Activated CD4-positive, alpha-beta T cell treated with anti-CD3 and anti-CD28 coated beads, Interleukin-2, amount 50 U/mL, for 16 hours (primary cell): ENCODE measurements around the gene CRB3.
"Not testable (repeated sequence)": the region's sequence is repeated elsewhere in the genome, so short reads cannot be mapped to it uniquely, and the experiment has no call there.

Source experiments
- DNase-seq: peaks from one replicate; pipeline ENCODE4 v3.0.0-alpha.2; 2020

Gene CRB3, protein sequence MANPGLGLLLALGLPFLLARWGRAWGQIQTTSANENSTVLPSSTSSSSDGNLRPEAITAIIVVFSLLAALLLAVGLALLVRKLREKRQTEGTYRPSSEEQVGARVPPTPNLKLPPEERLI

DNA sequence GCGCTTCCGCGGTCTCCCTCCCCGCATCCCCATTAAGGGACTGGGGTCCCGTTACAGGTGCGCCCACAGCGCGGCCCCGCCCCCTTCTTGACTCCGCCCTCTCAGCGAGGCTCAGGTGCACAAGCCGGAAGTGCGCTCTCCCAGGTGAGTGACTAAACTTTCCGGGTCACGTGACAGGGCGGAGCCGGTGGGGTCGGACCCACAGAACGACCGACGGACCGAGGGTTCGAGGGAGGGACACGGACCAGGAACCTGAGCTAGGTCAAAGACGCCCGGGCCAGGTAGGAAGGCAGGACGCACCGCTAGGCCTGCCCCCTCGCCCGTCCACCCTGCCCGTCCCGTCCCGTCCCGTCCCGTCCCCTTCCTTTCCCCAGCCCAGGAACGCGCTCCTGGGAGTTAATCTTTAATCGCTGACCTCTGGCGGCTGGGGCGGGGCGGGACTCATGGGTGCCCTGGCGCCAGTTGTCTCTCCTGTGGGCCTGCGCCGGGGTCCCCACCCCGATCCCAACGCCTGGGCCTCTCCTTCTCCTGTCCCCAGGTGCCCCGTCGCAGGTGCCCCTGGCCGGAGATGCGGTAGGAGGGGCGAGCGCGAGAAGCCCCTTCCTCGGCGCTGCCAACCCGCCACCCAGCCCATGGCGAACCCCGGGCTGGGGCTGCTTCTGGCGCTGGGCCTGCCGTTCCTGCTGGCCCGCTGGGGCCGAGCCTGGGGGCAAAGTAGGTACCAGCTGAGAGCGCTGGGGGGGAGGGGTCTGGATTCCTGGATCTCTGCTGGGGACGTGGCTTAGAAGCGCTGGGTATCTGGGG is at the start of gene CRB3:
TSS of gene CRB3 (plus strand) at position 202 of the 804 bp plus-strand sequence. CDS start at position 633, 431 bp downstream.
- no peak for DNase-seq

DNA sequence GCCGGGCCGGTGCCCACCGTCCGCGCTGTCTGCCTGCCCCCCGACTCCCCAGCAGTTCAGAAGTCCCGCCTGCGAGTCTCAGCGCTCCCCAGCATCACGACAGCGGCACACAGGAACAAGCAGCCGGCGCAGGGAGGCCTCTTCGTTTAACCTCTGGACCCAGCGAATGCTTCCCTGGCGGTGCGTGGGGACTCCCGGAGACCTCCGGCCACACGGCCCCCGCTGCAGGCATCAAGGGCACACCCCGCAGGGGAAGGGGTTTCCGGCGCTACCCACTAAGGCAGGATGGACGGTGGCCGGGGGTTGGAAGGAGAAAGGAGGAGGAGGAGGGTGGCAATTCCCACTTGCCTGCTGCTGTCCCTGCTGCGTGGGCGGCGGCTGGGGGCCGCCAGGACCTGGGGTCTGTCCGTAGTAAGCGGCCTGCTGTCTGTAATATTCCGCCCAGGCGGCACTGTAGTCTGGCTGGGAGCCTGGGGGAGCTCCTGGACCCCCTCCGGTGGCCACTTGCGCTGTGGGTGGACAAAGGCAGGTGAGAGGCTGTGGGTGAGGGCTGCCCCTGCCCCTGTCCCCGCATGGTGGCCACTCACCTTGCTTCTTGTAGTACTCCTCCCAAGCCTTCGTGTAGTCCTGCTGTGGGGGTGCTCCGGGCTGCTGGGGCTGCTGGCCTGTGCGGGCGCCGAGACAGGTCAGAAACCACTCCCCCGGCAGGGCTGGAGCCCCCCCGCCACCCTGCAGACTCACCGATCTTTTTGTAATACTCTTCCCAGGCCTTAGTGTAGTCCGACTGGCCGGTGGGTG is 49.1 kb upstream of the CRB3 start:
- DNase-seq, result no peak

DNA sequence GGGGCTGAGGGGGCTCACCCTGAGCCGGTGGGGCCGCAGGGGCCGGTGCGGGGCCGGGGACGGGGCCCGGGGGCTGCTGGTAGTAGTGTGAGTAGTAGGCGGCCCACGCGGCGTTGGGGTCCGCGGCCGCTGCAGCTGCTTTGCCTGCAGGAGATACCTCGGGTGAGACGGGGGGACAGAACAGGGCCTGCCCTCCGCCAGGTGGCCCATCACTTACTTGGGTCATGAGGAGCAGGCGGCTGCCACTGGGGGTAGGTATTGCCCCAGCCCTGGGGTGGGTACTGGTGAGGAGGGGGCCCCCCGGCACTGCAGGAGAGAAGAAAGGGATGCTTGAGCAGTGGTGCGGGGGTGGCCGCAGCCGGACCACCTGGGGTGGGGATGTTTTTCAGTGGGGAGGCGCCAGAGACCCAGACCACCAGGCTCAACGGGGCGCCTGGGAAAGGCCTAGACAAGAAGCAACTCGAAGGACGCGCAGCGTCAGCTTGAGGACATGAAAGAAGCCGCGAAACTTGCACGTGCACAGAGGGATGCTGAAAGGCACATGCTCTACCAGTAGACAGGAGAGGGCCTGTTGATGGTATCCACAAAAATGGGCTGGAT is 48.4 kb upstream of the CRB3 start:
- no peak for DNase-seq

GRCh38 chr19:6416658-6417405 is 47.2 kb upstream of the CRB3 start:
- DNase-seq, result no peak

GRCh38 chr19:6417713-6418561 is 46.1 kb upstream of the CRB3 start:
- no peak for DNase-seq

GRCh38 chr19:6418562-6418932 is 45.5 kb upstream of the CRB3 start:
- DNase-seq, result no peak

GRCh38 chr19:6421075-6422014 is 42.7 kb upstream of the CRB3 start:
- no peak for DNase-seq

DNA sequence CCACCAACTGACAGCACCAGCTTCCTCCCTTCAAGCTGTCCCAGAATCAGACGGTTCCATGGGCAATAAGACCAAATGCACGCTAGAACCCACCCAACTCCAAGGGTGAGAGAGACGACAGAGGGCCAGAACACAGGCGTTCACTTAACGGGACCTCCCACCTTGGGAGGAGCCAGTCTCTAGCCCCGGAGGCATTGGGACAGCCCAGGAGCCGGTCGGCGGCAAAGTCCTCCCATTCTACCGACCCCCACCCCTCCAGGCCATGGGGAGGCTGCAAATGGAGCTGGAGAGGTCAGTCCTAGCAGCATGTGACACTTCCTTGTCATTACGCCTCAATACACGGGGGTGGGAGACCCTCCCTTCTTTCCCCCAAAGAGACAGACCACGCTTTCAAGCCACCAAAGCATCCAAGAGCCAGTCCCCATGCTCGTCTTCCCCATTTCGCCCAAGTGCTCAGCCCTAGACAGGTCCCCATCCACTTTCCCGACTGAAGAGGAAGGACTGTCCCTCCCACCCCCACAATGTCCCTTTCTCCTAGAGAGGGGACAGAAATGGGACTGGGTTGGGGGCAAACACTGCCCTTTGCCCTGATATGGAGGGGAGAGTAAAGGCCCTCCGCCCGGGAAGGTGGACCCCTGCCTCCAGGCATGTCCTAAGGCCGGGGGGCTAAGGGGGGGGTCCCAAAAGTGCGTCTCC is 40.4 kb upstream of the CRB3 start:
- DNase-seq, result peak; percentile 51

DNA sequence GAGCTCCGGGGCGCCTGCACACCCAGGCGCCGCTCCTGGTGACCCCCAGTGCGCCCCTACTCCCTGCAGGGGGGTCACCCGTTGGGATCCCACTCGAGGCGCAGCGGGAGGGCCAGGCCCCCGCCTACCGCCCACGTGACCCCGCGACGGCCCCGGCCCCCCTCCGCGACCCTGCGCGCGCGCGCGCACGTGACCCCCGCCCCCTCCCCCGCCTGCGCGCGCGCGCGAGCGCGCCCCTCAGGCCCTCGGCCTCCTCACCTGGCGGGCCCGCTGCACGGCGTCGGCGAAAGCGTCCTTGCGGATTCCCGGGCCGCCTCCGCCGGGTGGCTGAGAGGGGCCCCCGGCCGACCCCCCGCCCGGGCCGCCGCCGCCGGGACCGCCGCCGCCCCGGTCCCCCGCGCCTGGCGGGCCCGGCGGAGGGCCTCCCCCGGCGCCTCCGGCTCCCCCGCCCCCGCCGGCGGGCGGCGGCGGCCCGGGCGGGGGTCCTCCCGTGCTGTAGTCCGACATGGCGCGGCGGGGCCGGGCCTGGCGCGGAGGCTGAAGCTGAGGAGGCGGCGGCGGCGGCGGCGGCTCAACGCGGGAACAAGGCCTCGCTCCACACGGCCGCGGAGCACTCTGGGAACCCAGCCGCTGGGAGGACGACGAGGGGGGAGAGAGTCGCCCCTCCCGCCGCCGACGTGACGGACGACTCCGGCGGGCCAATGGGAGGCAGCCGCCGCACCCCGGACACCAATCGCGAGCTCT is 39.7 kb upstream of the CRB3 start, which contains the start of gene KHSRP:
TSS of gene KHSRP (minus strand) at position 617 of the 744 bp plus-strand sequence. CDS start at position 507, 110 bp downstream.
- DNase-seq, result no peak

DNA sequence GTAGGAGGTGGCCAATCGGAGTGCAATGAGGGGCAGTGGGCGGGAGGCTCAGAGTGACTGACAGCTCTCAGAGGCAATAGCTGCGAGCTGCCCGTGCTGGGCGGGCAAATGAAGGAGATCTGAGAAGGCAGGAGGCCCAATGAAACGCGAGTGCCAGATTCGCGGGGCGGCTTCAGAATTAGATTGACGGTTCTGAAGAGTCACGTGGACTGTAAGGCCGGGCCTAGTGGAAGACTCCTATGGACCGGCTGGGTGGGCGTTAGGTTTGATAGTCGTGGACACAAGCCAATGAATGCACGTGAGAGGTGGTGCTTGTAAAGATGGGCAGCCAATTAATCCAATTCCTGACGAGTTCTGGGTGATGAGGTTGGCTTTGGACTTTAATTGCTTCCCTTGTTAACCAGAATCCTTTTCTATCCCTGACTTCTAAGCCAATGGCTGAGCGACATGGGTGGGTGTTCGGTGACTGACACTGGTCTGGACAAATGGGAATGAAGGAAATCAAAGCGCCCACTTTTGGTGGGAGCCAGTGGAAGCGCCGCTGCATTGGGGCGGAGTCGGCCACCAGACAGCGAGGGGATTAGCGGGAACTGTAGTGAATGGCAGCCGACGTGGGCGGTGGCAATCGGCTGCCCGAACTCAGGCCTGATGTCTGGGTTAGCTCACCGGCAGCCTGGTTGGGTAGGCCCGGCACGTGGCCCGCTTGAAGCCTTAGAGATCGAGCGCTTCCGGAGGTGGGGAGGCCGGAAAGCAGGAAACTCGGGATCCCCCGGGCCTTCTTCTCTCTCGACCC is 38.9 kb upstream of the CRB3 start:
- peak; percentile 100 for DNase-seq

DNA sequence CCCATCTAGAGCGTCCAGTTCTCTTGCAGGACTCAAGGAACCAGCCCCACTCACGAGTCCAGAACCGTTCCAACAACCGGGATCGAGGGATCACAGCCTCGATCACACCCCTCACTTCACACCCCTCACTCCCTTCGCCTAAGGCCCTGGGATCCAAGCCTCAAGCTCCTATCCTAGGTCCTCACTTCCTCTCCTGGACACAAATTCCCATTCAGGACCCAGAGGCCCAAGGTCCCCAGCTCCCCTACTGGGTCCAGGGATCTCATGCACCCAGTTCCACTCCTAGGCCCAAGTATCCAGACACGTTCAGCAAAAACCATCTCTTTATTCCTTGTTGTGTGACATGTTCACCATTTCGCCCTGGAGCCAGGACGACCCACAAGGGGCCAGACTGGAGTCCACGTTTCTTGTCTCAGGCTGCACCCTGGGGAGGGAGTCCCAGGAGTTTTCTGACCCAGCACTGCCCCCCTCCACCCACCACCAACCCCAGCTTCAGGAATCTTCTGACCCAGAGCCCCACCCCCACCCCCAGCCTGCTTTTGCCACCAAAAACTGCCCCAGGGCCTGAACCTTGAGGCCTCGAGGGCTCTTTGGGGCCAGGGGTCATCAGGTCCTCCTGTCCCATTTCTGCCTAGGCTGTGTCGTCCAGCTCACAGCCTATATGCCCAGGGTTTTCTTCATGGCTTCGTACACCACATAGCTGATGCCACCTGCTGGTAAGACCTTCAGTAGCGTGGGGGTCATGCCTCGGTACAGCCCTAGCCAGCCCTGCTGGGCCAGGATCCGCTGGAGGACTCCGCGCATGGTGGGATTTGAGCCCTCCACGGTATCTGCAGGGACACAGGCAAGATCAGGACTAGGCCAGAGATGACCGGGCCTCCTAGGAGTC is 38.1 kb upstream of the CRB3 start:
- DNase-seq, result no peak

DNA sequence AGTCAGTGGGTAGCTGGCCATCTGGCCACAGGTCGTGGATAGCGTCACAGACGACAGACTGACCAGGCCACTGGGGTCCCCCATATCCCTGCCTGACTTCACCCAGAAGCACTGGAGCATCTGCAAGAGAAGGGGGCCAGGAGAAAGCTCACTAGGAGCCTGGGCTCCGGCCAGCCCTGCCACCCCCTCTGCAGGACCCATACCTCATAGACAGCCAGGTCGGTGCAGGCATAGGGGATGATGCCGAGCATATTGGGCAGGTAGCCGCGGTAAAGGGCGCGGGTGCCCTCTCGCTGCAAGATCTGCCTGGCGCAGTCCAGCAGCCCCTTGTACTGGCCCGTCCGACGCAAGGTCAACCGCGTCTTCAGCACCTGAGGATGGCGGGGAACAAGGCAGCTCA is 36.9 kb upstream of the CRB3 start:
- DNase-seq, result no peak

- not testable (repeated sequence) for DNase-seq
Measured at GRCh38 chr19:6428692-6429418, 35.2 kb upstream of the CRB3 start.

GRCh38 chr19:6429419-6430221 is 34.5 kb upstream of the CRB3 start:
- no peak for DNase-seq

- no peak for DNase-seq
Measured at GRCh38 chr19:6431891-6432290, 32.2 kb upstream of the CRB3 start.

GRCh38 chr19:6433165-6433564 is 30.9 kb upstream of the CRB3 start:
- no peak for DNase-seq
